Activated gamma-delta T cell treated with Interleukin-2 at 50 U/mL for 16 hours (primary cell): ENCODE data around the gene GDNF.

Source experiments
- DNase-seq: peaks from one replicate; pipeline ENCODE4 v3.0.0-alpha.2; 2020

GDNF gene

DNA sequence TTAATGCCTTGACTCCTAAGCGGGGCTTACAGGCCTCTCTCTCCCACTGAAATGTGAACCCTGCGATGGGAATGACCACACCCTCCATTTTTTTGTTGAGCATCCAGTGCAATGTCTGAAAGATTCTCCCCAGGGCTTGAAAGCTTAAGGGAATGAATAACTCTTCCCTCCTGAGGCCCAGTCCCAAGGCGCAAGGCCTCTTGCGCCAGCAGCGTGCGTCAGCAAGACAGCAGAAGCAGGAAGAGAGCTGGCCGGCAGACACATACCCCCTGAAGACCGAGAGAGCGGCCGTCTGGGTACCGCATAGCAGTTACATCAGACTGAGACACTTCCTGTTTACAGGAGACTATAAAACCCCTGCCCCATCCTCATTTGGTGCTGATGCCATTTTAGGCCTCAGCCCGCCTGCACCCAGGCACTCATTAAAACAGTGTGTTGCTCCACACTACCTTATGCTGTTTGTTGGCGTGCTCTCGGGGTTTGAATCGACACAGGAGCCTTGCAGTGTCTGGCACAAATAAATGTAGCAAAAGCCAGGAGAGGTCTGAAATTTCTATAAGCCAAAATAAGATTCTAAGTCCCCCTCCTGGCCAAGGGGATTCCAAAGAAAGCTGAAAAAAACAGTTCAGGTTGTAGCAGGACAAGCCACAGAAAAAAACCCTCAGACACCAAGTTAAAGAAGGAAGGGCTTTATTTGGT, 62.3 kb downstream of the GDNF start:
- DNase-seq, result no peak

DNA sequence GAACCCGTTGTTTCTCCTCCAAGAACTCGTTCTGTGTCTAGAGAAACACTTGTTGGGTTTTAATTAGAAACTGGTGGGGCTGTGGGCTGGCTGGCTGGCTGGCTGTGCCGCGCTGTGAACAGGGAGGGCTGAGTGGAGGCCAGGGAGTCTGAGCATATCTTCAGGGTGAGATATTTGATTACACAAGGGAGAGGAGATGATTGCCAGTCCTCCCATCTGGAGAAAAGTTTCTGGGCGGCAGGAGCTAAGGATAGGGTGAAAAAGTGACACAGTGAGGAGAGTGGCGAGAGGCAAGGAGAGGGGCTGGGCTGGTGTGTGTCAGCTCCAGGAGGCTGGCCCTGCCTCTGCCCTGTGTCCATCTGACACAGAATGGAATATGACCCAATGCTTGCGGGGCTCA, 63.0 kb downstream of the GDNF start:
- DNase-seq, result no peak

DNA sequence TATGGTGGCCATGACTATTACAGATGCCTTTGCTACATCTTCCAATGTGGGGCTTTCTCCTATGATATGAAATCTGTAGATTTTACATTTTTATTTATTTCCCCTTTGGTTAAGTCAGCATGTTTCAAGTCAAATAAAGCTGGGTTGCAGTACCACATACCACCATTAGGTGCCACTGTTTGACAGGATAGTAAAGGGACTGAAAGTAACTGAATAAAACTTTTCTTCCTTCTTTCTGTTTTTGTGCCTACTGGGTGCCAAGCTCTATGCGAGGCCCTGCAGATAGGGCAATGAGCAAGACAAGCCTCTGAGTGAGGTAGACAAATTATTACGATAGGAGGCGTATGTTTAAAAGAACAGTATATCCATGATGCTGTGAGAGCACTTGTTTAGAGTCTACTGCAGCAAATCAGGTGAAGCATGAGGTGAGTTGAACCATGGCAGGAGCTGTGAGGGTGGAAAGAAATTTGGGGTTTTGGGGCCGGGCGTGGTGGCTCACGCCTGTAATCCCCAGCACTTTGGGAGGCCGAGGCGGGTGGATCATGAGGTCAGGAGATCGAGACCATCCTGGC, 64.8 kb downstream of the GDNF start:
- no peak for DNase-seq

DNA sequence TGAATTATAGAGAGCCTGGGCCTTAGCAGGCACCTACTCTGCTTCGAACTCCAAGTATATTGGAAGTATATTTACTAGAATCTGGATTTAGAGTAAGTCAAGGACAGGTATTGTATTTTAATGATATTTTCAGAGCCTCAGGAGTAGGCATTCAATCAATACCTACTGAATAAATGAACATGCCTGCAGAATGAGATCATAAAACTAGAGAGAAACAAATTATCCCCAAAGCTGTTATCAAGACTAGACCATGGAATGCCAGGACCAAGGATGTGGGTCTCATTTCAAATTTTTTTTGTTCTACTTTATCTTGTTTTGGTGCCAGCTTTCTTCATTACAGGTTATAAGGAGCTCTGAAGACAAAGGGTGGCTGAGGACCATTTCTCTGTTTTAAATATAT, 66.0 kb downstream of the GDNF start:
- no peak for DNase-seq

DNA sequence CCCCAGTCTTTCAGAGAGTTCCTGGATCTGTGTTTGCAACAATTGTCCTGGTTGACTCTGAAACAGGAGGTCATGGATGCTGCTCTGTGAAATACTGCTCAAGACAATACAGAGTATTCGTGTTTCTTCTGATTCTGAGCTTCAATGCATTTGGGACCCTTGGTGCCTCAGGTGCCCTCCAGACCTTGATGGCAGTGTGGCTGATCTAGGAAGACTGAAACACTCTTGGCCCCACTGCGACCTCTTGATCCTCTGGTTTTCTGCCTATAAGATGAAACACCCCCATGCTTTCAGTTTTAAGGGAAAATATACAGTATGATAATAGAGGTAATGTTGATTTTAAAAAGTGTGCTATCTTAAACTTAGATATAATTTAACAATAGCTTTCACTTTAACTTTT, 67.6 kb downstream of the GDNF start:
- no peak for DNase-seq

DNA sequence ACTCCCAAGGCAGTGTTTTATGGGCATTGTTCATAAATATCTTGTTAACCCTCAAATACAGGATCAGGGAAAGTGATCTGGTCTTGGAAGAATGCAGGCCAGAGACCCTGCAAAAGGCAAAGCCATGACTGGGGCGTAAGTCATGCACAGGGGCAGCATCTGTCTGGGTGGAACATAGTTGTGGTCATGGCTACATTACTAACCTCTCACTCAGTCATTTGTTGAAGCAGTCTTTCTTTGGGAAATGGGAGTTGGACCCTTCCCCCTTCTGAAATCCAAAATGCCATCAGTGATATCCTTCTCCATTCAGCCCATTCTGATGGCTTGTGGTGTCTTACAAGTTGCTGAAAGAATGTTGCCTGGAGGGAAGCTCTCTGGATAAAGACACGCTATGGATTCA, 68.1 kb downstream of the GDNF start:
- no peak for DNase-seq

DNA sequence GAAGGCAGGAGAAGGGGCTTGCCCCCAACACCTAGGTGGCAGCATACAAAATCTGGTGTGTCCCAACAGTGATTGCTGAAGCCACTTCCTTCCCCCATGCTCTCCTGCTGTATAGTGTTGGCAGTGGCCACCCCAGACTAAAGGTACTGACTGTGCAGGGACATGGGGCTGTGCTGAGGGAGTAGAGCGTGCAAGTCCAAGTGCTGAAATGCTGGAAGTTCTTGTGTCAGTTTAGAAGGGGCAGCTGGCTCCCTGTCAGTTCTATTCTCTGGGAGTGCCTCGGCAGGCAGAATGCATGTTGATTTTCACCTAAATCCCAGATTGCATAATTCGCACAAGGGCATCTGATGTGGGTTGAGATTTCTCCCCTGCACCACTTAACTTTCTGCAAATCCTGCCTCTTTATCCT, 68.6 kb downstream of the GDNF start:
- DNase-seq, result no peak

DNA sequence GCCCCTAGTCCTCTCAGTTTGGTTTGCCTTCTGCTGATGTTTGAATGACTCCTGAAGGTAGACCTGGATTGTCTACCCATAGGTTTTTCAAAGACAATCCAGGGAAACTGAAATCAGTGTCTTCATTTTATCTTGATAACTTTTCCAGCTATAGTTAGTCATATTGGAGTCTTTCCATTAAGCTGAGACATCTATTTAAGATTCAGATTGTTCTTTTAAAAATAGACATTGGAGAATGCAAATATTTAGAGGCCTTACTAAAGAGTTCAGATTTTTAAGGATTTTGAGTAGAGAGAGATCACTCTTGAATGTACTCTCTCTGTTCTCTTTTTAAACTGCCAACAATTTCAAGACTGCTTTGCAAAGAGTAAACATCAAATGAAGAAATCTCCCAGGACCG, 69.1 kb downstream of the GDNF start:
- no peak for DNase-seq

DNA sequence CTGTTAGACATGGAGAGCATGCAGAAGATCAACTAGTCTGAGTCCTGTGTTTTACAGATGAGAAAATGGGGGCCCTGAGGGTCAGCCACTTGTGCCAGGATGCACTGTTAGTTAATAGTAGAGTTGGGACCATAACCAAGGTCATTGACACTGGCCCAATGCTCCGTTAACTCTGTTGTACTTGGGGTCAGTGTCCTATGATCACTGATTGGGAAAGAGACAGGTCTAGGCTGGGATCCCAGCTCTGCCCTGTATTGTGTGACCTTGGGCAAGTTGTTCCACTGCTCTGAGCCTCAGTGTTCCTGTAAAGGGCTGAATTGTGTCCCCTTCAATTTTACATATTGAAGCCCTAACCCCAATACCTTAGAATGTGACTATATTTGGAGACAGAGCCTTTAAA, 70.0 kb downstream of the GDNF start:
- DNase-seq, result no peak

DNA sequence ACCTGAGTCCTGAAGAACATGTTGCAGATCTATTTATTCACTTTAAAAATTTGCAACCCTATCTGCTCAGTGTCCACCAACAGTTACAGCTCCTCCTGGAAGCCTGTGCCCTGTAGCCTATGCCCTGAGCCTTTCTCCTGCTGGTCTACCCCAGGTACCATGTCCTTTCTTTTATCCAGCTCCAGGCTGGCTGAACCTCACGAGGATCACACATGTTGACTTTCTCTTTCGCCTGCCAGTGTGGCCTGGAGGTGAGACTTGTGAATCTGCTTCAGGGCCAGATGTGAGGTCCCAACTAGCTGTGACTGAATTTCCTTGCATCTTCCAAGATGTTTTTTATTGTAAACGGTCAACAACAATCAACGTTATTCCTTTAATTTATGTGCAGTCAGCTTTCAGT, 70.7 kb downstream of the GDNF start:
- DNase-seq, result no peak

DNA sequence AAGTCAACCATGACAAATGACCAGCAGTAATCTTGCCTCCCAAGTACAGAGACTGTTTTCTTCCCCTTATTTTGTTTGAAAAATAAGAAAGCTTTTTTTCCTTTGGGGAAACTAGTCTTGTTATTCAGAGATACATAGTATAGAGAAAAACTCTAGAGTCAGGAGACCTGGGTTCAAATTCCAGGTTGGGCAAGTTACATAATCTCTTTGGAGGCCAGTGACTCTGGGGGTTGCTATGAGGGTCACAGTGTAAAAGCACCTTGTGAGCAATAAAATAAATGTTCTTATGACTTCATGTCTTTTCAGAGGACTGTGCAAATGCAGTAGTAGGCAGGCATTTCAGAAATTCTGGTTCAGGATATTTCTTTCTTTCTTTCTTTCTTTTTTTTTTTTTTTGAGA, 71.5 kb downstream of the GDNF start:
- no peak for DNase-seq

DNA sequence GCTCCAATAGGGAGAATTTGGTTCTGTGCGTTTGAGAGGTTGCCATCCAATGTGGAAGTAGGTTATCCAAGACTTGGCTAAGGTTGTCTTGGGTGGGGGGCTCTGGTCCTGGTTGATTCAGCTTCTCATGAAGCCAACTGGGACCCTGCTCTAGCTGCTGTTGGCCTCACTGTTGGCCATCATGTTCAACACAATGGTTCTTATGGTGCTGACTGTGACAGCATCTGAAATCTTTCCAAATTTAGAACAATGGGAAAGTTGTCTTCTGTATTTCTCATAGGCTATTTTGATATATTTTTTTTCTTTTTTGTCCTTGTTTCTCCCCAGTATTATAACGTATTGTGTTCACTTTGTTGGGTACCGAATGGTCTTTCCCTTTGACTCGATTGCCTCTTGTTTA, 71.9 kb downstream of the GDNF start:
- DNase-seq, result no peak

DNA sequence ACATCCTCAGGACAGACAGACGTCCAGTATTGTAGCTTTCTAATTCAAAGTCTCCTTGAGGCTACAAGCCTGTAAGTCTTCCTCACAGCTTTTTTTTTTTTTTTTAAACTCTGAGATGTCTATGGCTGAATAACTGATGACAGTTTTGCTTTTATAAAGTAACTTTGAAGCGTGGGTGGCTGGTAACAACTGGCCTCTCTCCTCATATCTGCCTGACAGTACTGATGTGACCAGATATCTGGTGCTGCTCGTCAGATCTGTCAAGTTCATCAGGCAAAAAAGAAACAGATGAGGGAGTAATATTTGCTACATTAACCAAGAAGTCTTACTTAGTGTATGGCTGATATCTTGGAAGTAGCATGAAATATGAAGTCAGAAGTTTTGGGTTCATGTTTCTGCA, 72.6 kb downstream of the GDNF start:
- no peak for DNase-seq
